CD4-positive, alpha-beta T cell treated with Interleukin-15 for 4 hours (primary cell): ENCODE measurements around the gene HNRNPK.

Experiments used
- DNase-seq: peaks from one replicate; pipeline ENCODE4 v3.0.0-alpha.2; 2020; ENCODE audit warnings: low spot score

Gene HNRNPK

DNA sequence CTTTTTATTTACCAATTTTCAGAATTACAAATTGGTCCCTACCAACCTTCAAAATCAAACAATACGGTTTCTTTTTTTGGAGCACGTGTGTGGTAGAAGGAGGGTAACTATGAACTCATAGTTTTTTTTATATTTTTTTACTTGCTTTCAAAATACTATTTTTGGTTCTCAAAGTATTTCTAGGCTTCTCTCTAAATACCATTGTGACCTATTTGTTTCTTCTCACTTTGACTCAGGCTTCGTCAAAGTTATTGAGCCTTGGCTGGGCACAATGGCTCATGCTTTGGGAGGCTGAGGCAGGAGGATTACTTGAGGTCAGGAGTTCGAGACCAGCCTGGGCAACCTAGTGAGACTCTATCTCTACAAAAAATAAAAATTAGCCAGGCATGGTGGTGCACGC lies 47.2 kb downstream of the HNRNPK start:
- no peak for DNase-seq

DNA sequence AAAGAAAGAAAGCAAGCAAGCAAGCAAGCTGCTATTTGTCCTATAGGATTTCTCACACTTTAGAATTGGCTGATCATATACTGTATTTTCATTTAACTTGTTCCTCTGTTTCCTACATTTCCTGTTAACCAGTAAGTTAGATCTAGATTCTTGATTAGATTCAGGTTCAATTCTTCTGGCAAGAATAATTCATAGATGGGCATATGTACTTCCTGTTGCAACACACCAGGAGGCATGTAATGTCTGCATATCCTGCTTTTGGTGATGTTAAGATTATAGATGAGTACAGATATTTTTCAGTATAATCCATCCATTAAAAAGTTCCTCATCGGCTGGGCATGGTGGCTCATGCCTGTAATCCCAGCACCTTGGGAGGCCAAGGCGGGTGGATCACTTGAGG lies 48.0 kb downstream of the HNRNPK start:
- no peak for DNase-seq

DNA sequence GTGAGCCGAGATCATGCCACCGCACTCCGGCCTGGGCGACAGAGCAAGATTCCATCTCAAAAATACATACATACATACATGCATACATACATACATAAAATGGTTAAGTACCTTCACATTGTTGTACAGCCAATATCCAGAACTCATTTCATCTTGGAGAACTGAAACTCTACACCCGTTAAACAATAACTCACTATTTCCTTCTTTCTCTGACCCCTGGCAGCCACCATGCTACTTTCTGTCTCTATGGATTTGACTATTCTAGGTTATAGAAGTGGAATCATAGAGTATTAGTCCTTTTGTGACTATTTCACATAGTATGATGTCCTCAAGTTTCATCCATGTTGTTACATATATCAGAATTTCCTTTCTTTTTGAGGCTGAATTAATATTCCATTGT lies 49.1 kb downstream of the HNRNPK start:
- DNase-seq, result no peak

DNA sequence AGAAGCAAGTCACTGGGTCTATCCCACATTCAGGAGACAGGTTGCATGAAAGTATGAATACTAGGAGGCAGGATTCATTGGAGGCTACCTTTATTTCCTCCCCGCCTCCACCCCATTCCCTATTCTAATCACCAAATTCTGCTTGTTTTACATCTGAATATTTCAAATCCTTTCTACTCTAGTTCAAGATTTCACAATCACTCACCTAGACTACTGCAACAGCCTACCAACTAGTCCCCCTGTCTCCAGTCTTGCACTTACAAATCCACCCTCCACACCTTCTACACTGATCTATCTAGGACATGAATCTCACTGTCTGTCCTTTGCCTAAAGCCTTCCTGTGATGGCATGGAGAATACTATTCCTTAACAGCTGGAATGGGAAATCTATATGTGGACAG lies 52.4 kb downstream of the HNRNPK start:
- DNase-seq, result no peak

DNA sequence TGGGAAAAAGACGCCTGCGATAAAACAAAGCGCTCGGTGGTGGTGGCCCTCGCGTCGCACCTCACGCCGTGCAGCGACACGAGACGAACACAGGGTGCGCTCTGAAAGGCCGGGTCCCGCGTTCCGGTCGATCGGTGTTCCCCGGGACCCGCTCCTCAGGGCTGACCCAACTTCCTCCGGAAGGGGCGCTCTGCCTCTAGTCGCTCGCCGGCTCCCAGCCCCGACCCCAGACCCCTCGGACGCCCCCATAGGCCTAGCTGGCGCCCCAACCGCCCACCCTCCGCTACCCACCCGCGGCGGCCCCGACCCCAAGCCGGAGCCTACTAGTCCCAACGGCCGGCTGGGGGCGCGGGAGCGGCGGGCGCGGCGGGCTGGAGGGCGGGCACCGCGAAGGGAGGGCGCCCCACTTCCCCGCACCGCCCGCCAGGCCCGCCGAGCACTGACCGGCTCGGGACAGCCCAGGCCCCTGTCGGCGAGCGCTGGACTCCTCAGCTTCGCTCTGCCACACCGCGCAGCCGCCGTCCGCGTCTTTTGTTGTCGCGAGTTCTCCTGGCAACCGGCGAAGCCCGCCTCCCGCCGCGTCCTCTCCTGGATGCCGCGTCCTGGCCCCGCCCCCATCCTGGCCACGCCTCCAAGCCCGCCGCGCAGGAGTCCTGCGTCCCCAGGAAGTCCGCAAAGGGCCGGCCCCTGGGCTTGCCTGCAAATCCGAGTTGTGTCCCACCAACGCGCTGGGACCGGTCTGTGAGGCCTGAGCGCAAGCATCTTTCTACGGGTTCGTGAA lies 58.9 kb downstream of the HNRNPK start, which contains the start of gene KIF27:
Gene KIF27, minus strand, starts transcription at position 506 of the 781 bp plus-strand sequence. CDS start 5,841 bp downstream, outside the sequence.
- DNase-seq, result peak; percentile 96

DNA sequence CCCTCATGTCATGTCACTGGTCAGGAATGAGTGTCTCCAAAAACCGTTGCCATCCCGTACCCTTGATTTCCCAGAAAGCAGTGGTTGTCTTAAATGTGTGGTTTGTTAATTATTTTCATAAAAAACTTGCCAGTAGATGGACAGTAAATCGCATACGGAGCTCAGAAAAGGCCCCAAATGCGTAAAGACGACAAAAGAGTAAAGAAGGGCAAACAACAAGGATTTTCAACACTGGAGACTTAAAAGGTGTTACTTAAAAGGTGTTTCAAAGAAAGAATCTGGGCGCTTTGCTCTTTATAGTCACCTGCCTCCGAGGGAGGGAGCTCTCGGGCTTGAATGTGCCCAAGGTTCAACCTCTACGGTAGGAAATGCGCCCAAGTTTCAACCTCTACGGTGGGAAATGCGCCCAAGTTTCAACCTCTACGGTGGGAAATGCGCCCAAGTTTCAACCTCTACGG lies 59.5 kb downstream of the HNRNPK start:
- peak; percentile 67 for DNase-seq

DNA sequence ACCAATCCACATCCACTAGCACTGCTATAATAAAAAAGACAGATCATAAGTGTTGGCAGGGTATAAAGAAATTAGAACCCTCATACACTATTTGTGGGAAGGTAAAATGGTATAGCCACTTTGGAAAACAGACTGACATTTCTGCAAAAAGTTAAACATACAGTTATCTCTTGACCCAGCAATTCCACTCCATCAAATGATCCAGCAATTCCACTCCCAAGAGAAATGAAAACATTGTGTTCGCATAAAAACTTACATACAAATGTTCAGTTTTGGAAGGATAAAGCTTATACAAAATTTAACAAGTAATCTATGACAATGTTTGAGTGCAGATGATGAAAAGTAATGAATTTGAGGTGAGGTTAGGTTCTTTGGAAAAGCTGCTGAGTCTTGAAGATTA lies 60.9 kb downstream of the HNRNPK start:
- DNase-seq, result no peak
